SKM-1 (cell line): ENCODE measurements around the gene MBD6.
"Not testable (repeated sequence)": the region's sequence is repeated elsewhere in the genome, so short reads cannot be mapped to it uniquely, and the experiment has no call there.

Source experiments
- DNase-seq: peaks from one replicate; lab custom pipeline; 2025; ENCODE audit not compliant: unreplicated experiment; lab: John Stamatoyannopoulos, UW

MBD6 gene

GRCh38 chr12:57487597-57488401, 34.8 kb upstream of the MBD6 start, which contains the start of gene MARS1:
Gene MARS1 (plus strand): TSS chr12:57488068. CDS start chr12:57488091, 23 bp downstream.
- peak; percentile 77 for DNase-seq

- DNase-seq, result no peak
These were observed 34.0 kb upstream of the MBD6 start for GRCh38 chr12:57488402-57489156.

- DNase-seq, result no peak
These were observed 33.4 kb upstream of the MBD6 start for GRCh38 chr12:57489157-57489641.

- DNase-seq, result no peak
These were observed 32.5 kb upstream of the MBD6 start for GRCh38 chr12:57490126-57490525.

GRCh38 chr12:57491393-57492280, 31.0 kb upstream of the MBD6 start:
- no peak for DNase-seq

GRCh38 chr12:57495051-57495701, 27.4 kb upstream of the MBD6 start:
- DNase-seq, result not testable (repeated sequence)

- DNase-seq, result no peak
These were observed 25.8 kb upstream of the MBD6 start for GRCh38 chr12:57496822-57497221.

- no peak for DNase-seq
These were observed 25.1 kb upstream of the MBD6 start for GRCh38 chr12:57497223-57498131.

GRCh38 chr12:57498132-57498502, 24.5 kb upstream of the MBD6 start:
- no peak for DNase-seq

- no peak for DNase-seq
These were observed 24.1 kb upstream of the MBD6 start for GRCh38 chr12:57498571-57498970.

GRCh38 chr12:57500213-57500612, 22.4 kb upstream of the MBD6 start:
- no peak for DNase-seq

GRCh38 chr12:57502311-57502969, 20.2 kb upstream of the MBD6 start:
- not testable (repeated sequence) for DNase-seq

GRCh38 chr12:57506541-57506940, 16.1 kb upstream of the MBD6 start:
- DNase-seq, result not testable (repeated sequence)

GRCh38 chr12:57507796-57508195, 14.8 kb upstream of the MBD6 start:
- not testable (repeated sequence) for DNase-seq

- DNase-seq, result no peak
These were observed 11.5 kb upstream of the MBD6 start for GRCh38 chr12:57511161-57511560.

GRCh38 chr12:57511588-57512325, 10.9 kb upstream of the MBD6 start:
- DNase-seq, result no peak

- DNase-seq, result no peak
These were observed 10.0 kb upstream of the MBD6 start for GRCh38 chr12:57512665-57513064.

GRCh38 chr12:57513266-57513665, 9.4 kb upstream of the MBD6 start:
- no peak for DNase-seq
